Measurements from ENCODE around the gene CMTM5. TPM values are rescaled to one million over a fixed set of nuclear protein-coding genes. Genes with fewer than 3 reads are reported as not detected.

CMTM5 gene
- total and polyA plus RNA-seq, 2 donors (not counting 3 experiments of a cell fraction or from before 2014, with no cell fraction given) = not detected

DNA sequence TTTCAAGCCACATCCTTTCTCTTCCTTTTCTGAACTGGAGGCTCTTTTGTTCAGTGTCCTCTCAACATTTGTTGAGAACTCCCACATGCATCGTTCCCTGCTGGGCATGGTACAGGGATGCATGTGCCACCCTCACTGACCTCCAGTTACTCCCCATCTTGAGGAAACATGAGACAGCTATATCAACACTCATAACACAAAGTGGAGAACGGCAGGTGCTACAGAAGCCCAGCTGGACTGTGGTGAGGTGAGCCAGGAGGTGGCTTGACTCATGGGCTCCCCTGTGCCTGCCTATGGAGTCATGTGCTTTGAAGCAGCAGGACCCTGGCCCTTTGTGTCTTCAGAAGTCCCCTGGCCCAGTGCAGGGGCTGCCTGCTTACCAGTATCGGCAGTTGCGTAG is 21.5 kb downstream of the CMTM5 start:
- ChIA-PET CTCF (no interaction called here), POLR2A (no interaction called here)
- intact Hi-C loops (cut with micrococcal nuclease) (no loop called here), dilution Hi-C loops (cut with MboI; ENCODE audit: extremely low pct_ligation_motif_present, low sequenced_read_pairs) (no loop called here)
- Histone ChIP-seq H3K4me3 (replicated peaks in 1 of 3; ENCODE audit: insufficient read depth in 1 of 3, low read depth in 1 of 3, low read length in 3 of 3) (no peak overlapping the region), H3K79me2 (ENCODE audit: control insufficient read depth, insufficient read depth, low read length) (no peaks in the 10 kb centered on the region), H3K9me3 (replicated peaks; ENCODE audit: control insufficient read depth, insufficient read depth, low read length) (no peaks in the 10 kb centered on the region), H3K4me2 (ENCODE audit: insufficient read depth, low read length) (no peak overlapping the region), H3K9ac (replicated peaks; ENCODE audit: extremely low read depth, insufficient read depth, low read length) (no peak overlapping the region), H3K27me3 (ENCODE audit: control insufficient read depth in 2 of 2, insufficient read depth in 2 of 2, low read length in 2 of 2) (no peaks in the 10 kb centered on the region), H4K20me1 (replicated peaks; ENCODE audit: control insufficient read depth, extremely low read depth, insufficient read depth, low read length) (no peaks in the 10 kb centered on the region), H3K36me3 (ENCODE audit: control insufficient read depth in 2 of 2, extremely low read depth in 1 of 2, insufficient read depth in 2 of 2, low read length in 2 of 2) (no peaks in the 10 kb centered on the region), H2AFZ (ENCODE audit: low read depth, low read length) (no peak overlapping the region), H3K4me1 (ENCODE audit: control insufficient read depth, extremely low read depth, insufficient read depth, low read length) (no peaks in the 10 kb centered on the region), H3K9me1 (replicated peaks; ENCODE audit: control insufficient read depth, extremely low read depth, insufficient read depth, low read length) (no peaks in the 10 kb centered on the region), H3K27ac (ENCODE audit: insufficient read depth, low read depth, low read length) (no peak overlapping the region)
- TF ChIP-seq JUN (IDR thresholded peaks at IDR 0.05; ENCODE audit: borderline replicate concordance, insufficient read depth, insufficient read length, low read depth) = no peak
- TF ChIP-seq POLR2AphosphoS5 (IDR thresholded peaks at IDR 0.05; ENCODE audit: insufficient read depth, low read depth, low read length) = no peak
- no peak for TF ChIP-seq FOS (IDR thresholded peaks at IDR 0.05; ENCODE audit: borderline replicate concordance, insufficient read depth, low read length)
- no peak for TF ChIP-seq GATA2 (IDR thresholded peaks at IDR 0.05; ENCODE audit: insufficient read depth, insufficient read length, low read depth, low read length)
- TF ChIP-seq, protein P1, sequence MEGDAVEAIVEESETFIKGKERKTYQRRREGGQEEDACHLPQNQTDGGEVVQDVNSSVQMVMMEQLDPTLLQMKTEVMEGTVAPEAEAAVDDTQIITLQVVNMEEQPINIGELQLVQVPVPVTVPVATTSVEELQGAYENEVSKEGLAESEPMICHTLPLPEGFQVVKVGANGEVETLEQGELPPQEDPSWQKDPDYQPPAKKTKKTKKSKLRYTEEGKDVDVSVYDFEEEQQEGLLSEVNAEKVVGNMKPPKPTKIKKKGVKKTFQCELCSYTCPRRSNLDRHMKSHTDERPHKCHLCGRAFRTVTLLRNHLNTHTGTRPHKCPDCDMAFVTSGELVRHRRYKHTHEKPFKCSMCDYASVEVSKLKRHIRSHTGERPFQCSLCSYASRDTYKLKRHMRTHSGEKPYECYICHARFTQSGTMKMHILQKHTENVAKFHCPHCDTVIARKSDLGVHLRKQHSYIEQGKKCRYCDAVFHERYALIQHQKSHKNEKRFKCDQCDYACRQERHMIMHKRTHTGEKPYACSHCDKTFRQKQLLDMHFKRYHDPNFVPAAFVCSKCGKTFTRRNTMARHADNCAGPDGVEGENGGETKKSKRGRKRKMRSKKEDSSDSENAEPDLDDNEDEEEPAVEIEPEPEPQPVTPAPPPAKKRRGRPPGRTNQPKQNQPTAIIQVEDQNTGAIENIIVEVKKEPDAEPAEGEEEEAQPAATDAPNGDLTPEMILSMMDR (IDR thresholded peaks at IDR 0.05; ENCODE audit: extremely low read depth in 1 of 2, insufficient read depth in 1 of 2, low read depth in 1 of 2, low read length in 2 of 2) = no peak
- no peak for TF ChIP-seq MYC (IDR thresholded peaks at IDR 0.05; ENCODE audit: low read depth, low read length)
- TF ChIP-seq, protein P2, sequence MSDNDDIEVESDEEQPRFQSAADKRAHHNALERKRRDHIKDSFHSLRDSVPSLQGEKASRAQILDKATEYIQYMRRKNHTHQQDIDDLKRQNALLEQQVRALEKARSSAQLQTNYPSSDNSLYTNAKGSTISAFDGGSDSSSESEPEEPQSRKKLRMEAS (IDR thresholded peaks at IDR 0.05; ENCODE audit: insufficient read depth, insufficient read length) = no peak
- no peak for TF ChIP-seq EZH2 (IDR thresholded peaks at IDR 0.05; ENCODE audit: borderline replicate concordance, low read depth, low read length, severe bottlenecking)
- no peak for TF ChIP-seq POLR2A (IDR thresholded peaks at IDR 0.05; ENCODE audit: low read depth, low read length)
- BruUV-seq (replicated peaks) = no TSS peak
- no peak for FAIRE-seq
- no peak for DNase-seq (ENCODE audit: low read depth, low spot score)
